K562 (cell line): Measurements from ENCODE around the gene NECAB2. TPM values are rescaled to one million over a fixed set of nuclear protein-coding genes. Genes with fewer than 3 reads are reported as not detected.

Experiments used
- ATAC-seq: fragments of 200-7000 bp; cut with Tn5 transposase; 3 replicates; pipeline ENCODE4 v1.9.1; 2020; ENCODE audit warnings: moderate library complexity
- BruUV-seq: library from RNA; stranded (reverse); fragments of 400-500 nt; replicated peaks from 2 replicates; lab custom pipeline; 2021; lab: Mats Ljungman, UMichigan
- CTCF ChIA-PET: fragments of 300-600 bp; formaldehyde crosslinking; extraction: SDS; loops from one replicate; lab custom pipeline; 2021; ENCODE audit warnings: low intra/inter-chr PET ratio; lab: Yijun Ruan, JAX
- POLR2A ChIA-PET: fragments of 300-600, 350-650 bp; sonication (Branson Sonifier 250); formaldehyde crosslinking; extraction: SDS; loops from one replicate; lab custom pipeline; 2021; ENCODE audit warnings: antibody characterized with exemption, inconsistent platforms; lab: Yijun Ruan, JAX
- DNase-seq, 4 experiments: peaks; one replicate each; pipeline versions ENCODE4 v3.0.0 to v3.0.0-alpha.2; 2011 to 2018; ENCODE audit warnings: low spot score in 3 of 4, mixed read lengths in 3 of 4; ENCODE audit errors: extremely low read depth in 1 of 4
- FAIRE-seq: peaks from 2 replicates; lab custom pipeline; 2011; peaks lifted over from hg19 to GRCh38; lab: Jason Lieb, UNC
- H2AFZ ChIP-seq: 2 replicates; pipeline ENCODE4 v1.6.0; 2011; ENCODE audit warnings: low read depth, low read length, control low read depth, inconsistent platforms
- H3K27ac ChIP-seq: fragments of 200-600 bp; 3 replicates; pipeline ENCODE4 v1.8.0; 2011; ENCODE audit warnings: low read depth, mild to moderate bottlenecking, control low read depth, inconsistent platforms, low read length, moderate library complexity, mixed read lengths; ENCODE audit errors: extremely low read depth
- H3K27me3 ChIP-seq, 2 experiments: fragments of 300-600 bp in 1 of 2; 2 replicates in 1 of 2; 3 replicates in 1 of 2; pipeline versions ENCODE4 v1.6.0 to v1.8.0; 2011; ENCODE audit warnings: inconsistent platforms in 2 of 2, low read length in 2 of 2, mild to moderate bottlenecking in 1 of 2, mixed read lengths in 1 of 2, moderate library complexity in 1 of 2; ENCODE audit not compliant: control insufficient read depth in 2 of 2, insufficient read depth in 2 of 2
- H3K36me3 ChIP-seq: fragments of 300-600 bp; 3 replicates; pipeline ENCODE4 v1.8.0; 2011; ENCODE audit warnings: mild to moderate bottlenecking, low read length, inconsistent platforms; ENCODE audit not compliant: control insufficient read depth, insufficient read depth
- H3K4me1 ChIP-seq, 2 experiments: fragments of 200-600 bp in 1 of 2; replicated peaks in 1 of 2; 2 replicates in 1 of 2; 3 replicates in 1 of 2; pipeline versions ENCODE4 v1.5.1 to v1.8.0; 2011; ENCODE audit warnings: inconsistent platforms in 2 of 2, low read length in 2 of 2, mild to moderate bottlenecking in 1 of 2, mixed read lengths in 1 of 2, moderate library complexity in 1 of 2; ENCODE audit not compliant: control insufficient read depth in 2 of 2, insufficient read depth in 2 of 2
- H3K4me2 ChIP-seq: 2 replicates; pipeline ENCODE4 v1.6.1; 2011; ENCODE audit warnings: low read length, control low read depth, inconsistent platforms, mixed read lengths; ENCODE audit not compliant: insufficient read depth
- H3K4me3 ChIP-seq: fragments of 200-600 bp; sonication (generic), shearing (Covaris generic); 2 replicates; pipeline ENCODE4 v1.5.1; 2016; ENCODE audit warnings: control low read depth, inconsistent platforms
- H3K79me2 ChIP-seq: fragments of 200-600 bp; 3 replicates; pipeline ENCODE4 v1.8.0; 2011; ENCODE audit warnings: low read length, inconsistent platforms; ENCODE audit not compliant: control insufficient read depth, insufficient read depth
- H3K9ac ChIP-seq, 2 experiments: 2 replicates each; pipeline versions ENCODE4 v1.6.0 to v1.6.1; 2011; ENCODE audit warnings: low read depth in 2 of 2, low read length in 2 of 2, control low read depth in 1 of 2, inconsistent platforms in 1 of 2, mild to moderate bottlenecking in 1 of 2, mixed read lengths in 1 of 2; ENCODE audit not compliant: insufficient read depth in 1 of 2
- H3K9me1 ChIP-seq: one replicate; pipeline ENCODE4 v1.6.0; 2011; ENCODE audit warnings: inconsistent platforms, mild to moderate bottlenecking, low read length, moderate library complexity; ENCODE audit not compliant: control insufficient read depth, insufficient read depth
- H3K9me3 ChIP-seq: replicated peaks from 2 replicates; pipeline ENCODE4 v1.5.1; 2011; ENCODE audit warnings: low read depth, low read length, inconsistent platforms; ENCODE audit not compliant: control insufficient read depth, insufficient read depth
- H4K20me1 ChIP-seq: replicated peaks from 2 replicates; pipeline ENCODE4 v1.6.1; 2011; ENCODE audit warnings: low read length, inconsistent platforms, mixed read lengths; ENCODE audit not compliant: control insufficient read depth, insufficient read depth
- BCOR ChIP-seq: fragments of 450-650 bp; IDR thresholded peaks from 2 replicates; pipeline ENCODE4 v1.6.1; 2016
- RBM25 ChIP-seq: fragments of 200-400 bp; formaldehyde crosslinking; IDR thresholded peaks from 2 replicates; pipeline ENCODE4 v1.6.1; 2018; ENCODE audit warnings: low read length, low read depth, moderate library complexity; ENCODE audit not compliant: severe bottlenecking
- TEAD4 ChIP-seq, 2 experiments: sonication (generic) in 1 of 2; formaldehyde crosslinking in 1 of 2; IDR thresholded peaks; 2 replicates each; pipeline versions ENCODE4 v1.6.1 to v1.8.0; 2012 to 2022; ENCODE audit warnings: borderline replicate concordance in 1 of 2, inconsistent platforms in 1 of 2, low read length in 1 of 2, mild to moderate bottlenecking in 1 of 2, missing genetic modification reagents in 1 of 2
- TSC22D4 ChIP-seq: fragments of 450-650 bp; IDR thresholded peaks from 2 replicates; pipeline ENCODE4 v1.6.1; 2016; ENCODE audit warnings: missing genetic modification characterization, missing biosample characterization, control low read depth
- ZFP36 ChIP-seq: fragments of 150-350 bp; IDR thresholded peaks from 2 replicates; pipeline ENCODE4 v1.6.1; 2018; ENCODE audit warnings: low read length, low read depth; ENCODE audit not compliant: partially characterized antibody
- ZFP91 ChIP-seq: sonication (generic); formaldehyde crosslinking; IDR thresholded peaks from 2 replicates; pipeline ENCODE4 v1.8.0; 2022; ENCODE audit warnings: mild to moderate bottlenecking, missing genetic modification reagents
- WGBS: fragments of 100-300 bp; shearing (Covaris generic); methylation state at CpG from one replicate; pipeline ENCODE4 v1.1.6; 2016; ENCODE audit warnings: low coverage, mixed read lengths; ENCODE audit not compliant: insufficient coverage; ENCODE audit errors: missing lambda C conversion rate; 5-methylcytosine and 5-hydroxymethylcytosine counted together
- in situ Hi-C: fragments of 300-500 bp; cut with MboI; formaldehyde crosslinking; loops from 4 replicates; pipeline ENCODE4 v1.15.0; 2018; ENCODE audit warnings: inconsistent platforms, mixed read lengths
- intact Hi-C: fragments of 100-400 bp; cut with micrococcal nuclease; formaldehyde crosslinking; loops from 2 replicates; pipeline ENCODE4 v1.14.2; 2022
- polyA plus RNA-seq, 8 experiments: library from polyadenylated mRNA; depleted of rRNA in 4 of 8; stranded (reverse) in 5 of 8; unstranded in 3 of 8; fragments of >200 nt; fragmentation: Nextera tagmentation in 2 of 8; fragmentation: Illumina TruSeq in 1 of 8; extraction: Ambion mirVana in 2 of 8; extraction: Trizol in 1 of 8; gene quantifications; 2 replicates each; pipeline versions ENCODE4 v1.2.1 to v1.2.3, GENCODE V29; 2011 to 2014; ENCODE audit warnings: inconsistent platforms in 1 of 8, missing spikeins in 1 of 8
- total RNA-seq, 7 experiments: library from RNA; depleted of rRNA in 6 of 7; stranded (reverse); fragments of >200 nt in 6 of 7; fragmentation: Illumina TruSeq in 2 of 7; extraction: Trizol in 2 of 7; gene quantifications; 2 replicates each; pipeline versions ENCODE4 v1.2.1 to v1.2.3, GENCODE V29; 2011 to 2021; ENCODE audit warnings: low replicate concordance in 1 of 7

NECAB2 gene
- total and polyA plus RNA-seq, 9 of the 15 experiments (the other 6 are each of a cell fraction or from before 2014, with no cell fraction given): 0.03 to 0.28 TPM; not detected in 7

GRCh38 chr16:83972256-83973008, 4.4 kb downstream of the NECAB2 start:
- no peak for DNase-seq
- POLR2A ChIA-PET: interaction anchor here (0.6 to 1.0 kb wide), 4 partner anchors 13 to 138 kb away, joined by 3 to 4 read pairs (median 4); no protein-coding TSS in a partner anchor
- H3K27ac ChIP-seq: no peak overlapping the region
- BruUV-seq: no TSS peak
- intact Hi-C loops (no loop called here), in situ Hi-C loops (loop anchor here (10.0 kb wide), 1 partner anchor 72 kb away; the partner anchor contains the start of gene SLC38A8)
- H3K9ac ChIP-seq: no peak overlapping the region
- FAIRE-seq: no peak
- no peaks in the 10 kb centered on the region for H3K79me2 ChIP-seq
- no peaks in the 10 kb centered on the region for H3K36me3 ChIP-seq
- TF ChIP-seq TEAD4 (IDR thresholded peaks at IDR 0.05; ENCODE audit: low read length) (no peak), TEAD4 (CRISPR knock-in tag; IDR thresholded peaks at IDR 0.05; ENCODE audit: borderline replicate concordance) (no peak), ZFP91 (CRISPR knock-in tag) (no peak), RBM25 (peak; percentile 58), TSC22D4 (tag) (no peak), ZFP36 (peak; percentile 81), BCOR (0 out of 2 replicates have a peak, but pooled peaks have one; percentile 52)
- TF ChIP-seq, all 486 proteins: peak for 3
- whole genome bisulfite sequencing: 10% methylated on average over 19 of the region's 19 CpGs
- H3K4me3 ChIP-seq: no peak overlapping the region
- CTCF ChIA-PET: no interaction called here
- peaks cover 0 to 23% of the 10 kb centered on the region in 2 experiments; a peak in 1 of 5 replicates for H3K4me1 ChIP-seq
- ATAC-seq: no peak
- peaks cover 21% of the 10 kb centered on the region; the same call in 1 of the 2 replicates for H4K20me1 ChIP-seq
- no peaks in the 10 kb centered on the region for H3K9me1 ChIP-seq
- peaks cover 28 to 76% of the 10 kb centered on the region in 2 experiments; a peak in 4 of 5 replicates for H3K27me3 ChIP-seq
- H2AFZ ChIP-seq: no peak overlapping the region
- H3K4me2 ChIP-seq: no peak overlapping the region
- H3K9me3 ChIP-seq: no peaks in the 10 kb centered on the region
